K562 (cell line): ENCODE results near the gene TOM1. TPM values are rescaled to one million over a fixed set of nuclear protein-coding genes. Genes with fewer than 3 reads are reported as not detected.

Experiments
- ATF1 ChIP-seq, 2 experiments: fragments of 450-650 bp in 1 of 2; IDR thresholded peaks; 2 replicates each; pipeline ENCODE4 v1.6.1; 2016; ENCODE audit warnings: missing compliant biosample characterization in 1 of 2, missing genetic modification characterization in 1 of 2
- ESRRB ChIP-seq: fragments of 250-450 bp; sonication (Bioruptor Pico); IDR thresholded peaks from 2 replicates; pipeline ENCODE4 v1.5.0; 2020; ENCODE audit warnings: mild to moderate bottlenecking, moderate library complexity, borderline replicate concordance
- ETV6 ChIP-seq, 3 experiments: fragments of 150-350 bp in 1 of 3; sonication (generic) in 1 of 3; formaldehyde crosslinking in 1 of 3; IDR thresholded peaks; 2 replicates each; pipeline versions ENCODE4 v1.6.1 to v1.8.0; 2014 to 2022; ENCODE audit warnings: borderline replicate concordance in 2 of 3, low read depth in 2 of 3, antibody characterized with exemption in 1 of 3, low read length in 1 of 3, mild to moderate bottlenecking in 1 of 3, missing genetic modification reagents in 1 of 3
- HIVEP1 ChIP-seq: fragments of 250-450 bp; sonication (Bioruptor Pico); IDR thresholded peaks from 2 replicates; pipeline ENCODE4 v1.4.0; 2020; ENCODE audit warnings: mild to moderate bottlenecking
- JUN ChIP-seq, 2 experiments: sonication (generic) in 1 of 2; formaldehyde crosslinking in 1 of 2; IDR thresholded peaks; 2 replicates each; pipeline versions ENCODE4 v1.6.1 to v1.8.0; 2012 to 2022; ENCODE audit warnings: borderline replicate concordance in 2 of 2, mild to moderate bottlenecking in 2 of 2, improper control_type of control experiment in 1 of 2, low read depth in 1 of 2, low read length in 1 of 2, missing genetic modification reagents in 1 of 2
- MAFG ChIP-seq: fragments of 450-650 bp; conservative IDR thresholded peaks from 2 replicates; pipeline ENCODE4 v1.6.1; 2016; ENCODE audit warnings: missing genetic modification characterization, missing compliant biosample characterization
- NFYB ChIP-seq: IDR thresholded peaks from 2 replicates; pipeline ENCODE4 v1.6.1; 2011; ENCODE audit warnings: mild to moderate bottlenecking, moderate library complexity; ENCODE audit not compliant: insufficient read length; ENCODE audit errors: extremely low read depth
- NRF1 ChIP-seq, 2 experiments: fragments of 450-650 bp; IDR thresholded peaks in 1 of 2; conservative IDR thresholded peaks in 1 of 2; 2 replicates each; pipeline ENCODE4 v1.6.1; 2014; ENCODE audit warnings: mild to moderate bottlenecking in 2 of 2
- PCBP1 ChIP-seq: fragments of 200-400 bp; formaldehyde crosslinking; IDR thresholded peaks from 2 replicates; pipeline ENCODE4 v1.6.1; 2018; ENCODE audit warnings: mild to moderate bottlenecking, low read depth, low read length; ENCODE audit not compliant: poor library complexity, severe bottlenecking
- POLR2A ChIP-seq: fragments of 450-650 bp; conservative IDR thresholded peaks from 2 replicates; pipeline ENCODE4 v1.6.1; 2016
- RAD51 ChIP-seq: fragments of 450-650 bp; IDR thresholded peaks from 2 replicates; pipeline ENCODE4 v1.7.1; 2016; ENCODE audit warnings: low read depth, mild to moderate bottlenecking, borderline replicate concordance
- SIX5 ChIP-seq, 2 experiments: IDR thresholded peaks; 2 replicates each; pipeline ENCODE4 v1.6.1; 2011; ENCODE audit warnings: low read length in 2 of 2, borderline replicate concordance in 1 of 2, low read depth in 1 of 2, mild to moderate bottlenecking in 1 of 2, moderate library complexity in 1 of 2; ENCODE audit not compliant: insufficient read depth in 1 of 2
- SMAD2 ChIP-seq: fragments of 150-350 bp; IDR thresholded peaks from 2 replicates; pipeline ENCODE4 v1.6.1; 2014; ENCODE audit warnings: low read depth, mild to moderate bottlenecking, low read length
- SMAD4 ChIP-seq: fragments of 250-450 bp; sonication (Bioruptor Pico); conservative IDR thresholded peaks from 2 replicates; pipeline ENCODE4 v1.8.0; 2021; ENCODE audit warnings: inconsistent platforms, mild to moderate bottlenecking, moderate library complexity
- XRCC5 ChIP-seq: fragments of 200-400 bp; formaldehyde crosslinking; IDR thresholded peaks from 2 replicates; pipeline ENCODE4 v1.6.1; 2017; ENCODE audit warnings: low read depth, mild to moderate bottlenecking, low read length
- ZBTB7A ChIP-seq: IDR thresholded peaks from 2 replicates; pipeline ENCODE4 v1.6.1; 2011; ENCODE audit warnings: low read depth, mild to moderate bottlenecking, low read length, moderate library complexity, borderline replicate concordance; ENCODE audit not compliant: control insufficient read depth
- polyA plus RNA-seq, 8 experiments: library from polyadenylated mRNA; depleted of rRNA in 4 of 8; stranded (reverse) in 5 of 8; unstranded in 3 of 8; fragments of >200 nt; fragmentation: Nextera tagmentation in 2 of 8; fragmentation: Illumina TruSeq in 1 of 8; extraction: Ambion mirVana in 2 of 8; extraction: Trizol in 1 of 8; gene quantifications; 2 replicates each; pipeline versions ENCODE4 v1.2.1 to v1.2.3, GENCODE V29; 2011 to 2014; ENCODE audit warnings: inconsistent platforms in 1 of 8, missing spikeins in 1 of 8
- total RNA-seq, 7 experiments: library from RNA; depleted of rRNA in 6 of 7; stranded (reverse); fragments of >200 nt in 6 of 7; fragmentation: Illumina TruSeq in 2 of 7; extraction: Trizol in 2 of 7; gene quantifications; 2 replicates each; pipeline versions ENCODE4 v1.2.1 to v1.2.3, GENCODE V29; 2011 to 2021; ENCODE audit warnings: low replicate concordance in 1 of 7
- TF ChIP-seq, protein P1 (sequence below): fragments of 200-800 bp; sonication (Bioruptor generic); IDR thresholded peaks from 2 replicates; pipeline ENCODE4 v1.6.1; 2017; ENCODE audit warnings: missing genetic modification characterization, missing compliant biosample characterization
- TF ChIP-seq, protein P2 (sequence below), 2 experiments: IDR thresholded peaks in 1 of 2; conservative IDR thresholded peaks in 1 of 2; 2 replicates each; pipeline ENCODE4 v1.6.1; 2016; ENCODE audit warnings: low read depth in 2 of 2, mild to moderate bottlenecking in 1 of 2, missing compliant biosample characterization in 1 of 2, missing genetic modification characterization in 1 of 2, moderate library complexity in 1 of 2
- TF ChIP-seq, protein P3 (sequence below), 3 experiments: fragments of 200-800 bp in 1 of 3; sonication (Bioruptor generic) in 1 of 3; sonication (generic) in 1 of 3; formaldehyde crosslinking in 1 of 3; IDR thresholded peaks; 2 replicates each; pipeline versions ENCODE4 v1.6.1 to v1.8.0; 2016 to 2022; ENCODE audit warnings: mild to moderate bottlenecking in 2 of 3, missing compliant biosample characterization in 2 of 3, missing genetic modification characterization in 2 of 3, missing genetic modification reagents in 1 of 3

The TOM1 gene
- total and polyA plus RNA-seq, 9 of the 15 experiments (the other 6 are each of a cell fraction or from before 2014, with no cell fraction given): 0.64 to 20.6 (median 12.0) TPM

DNA sequence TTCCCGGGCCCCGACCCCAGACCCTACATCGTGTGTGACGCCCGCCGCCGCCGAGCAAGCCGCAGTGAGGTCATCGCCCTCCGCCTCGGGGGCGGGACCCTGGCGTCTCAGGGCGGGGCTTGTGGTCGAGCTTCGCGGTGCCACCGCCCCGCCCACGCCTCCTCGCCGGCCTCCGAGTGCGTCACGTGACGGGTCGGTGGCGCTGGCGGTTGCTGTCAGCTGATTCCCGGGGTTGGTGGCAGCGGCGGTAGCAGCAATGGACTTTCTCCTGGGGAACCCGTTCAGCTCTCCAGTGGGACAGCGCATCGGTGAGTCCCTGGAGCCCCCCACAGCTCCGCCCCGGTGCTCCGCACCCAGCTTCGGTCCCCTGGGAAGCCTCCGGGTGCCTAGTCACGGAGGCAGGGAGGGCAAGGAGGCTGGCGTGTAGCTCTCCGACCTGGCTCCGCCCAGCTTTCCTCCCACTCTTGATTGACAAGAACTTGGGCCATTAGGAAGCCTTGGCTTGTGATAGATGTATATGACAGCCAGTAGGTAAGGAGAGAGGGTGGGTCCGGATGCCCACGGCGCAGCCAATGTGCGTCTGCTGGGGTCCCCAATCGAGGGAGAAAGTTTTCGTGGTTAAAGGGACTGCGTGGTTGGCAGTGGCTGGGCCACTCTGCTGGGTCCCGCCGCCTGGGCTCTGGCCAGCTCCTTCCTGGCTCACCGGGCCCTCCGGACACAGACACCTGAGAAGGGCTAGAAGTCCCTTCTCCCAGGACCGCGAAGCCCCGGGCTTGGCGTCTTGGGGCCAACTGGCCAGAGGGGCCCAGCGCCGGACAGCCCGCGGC, at the start of gene TOM1 (continued):
- TF ChIP-seq, protein P1, sequence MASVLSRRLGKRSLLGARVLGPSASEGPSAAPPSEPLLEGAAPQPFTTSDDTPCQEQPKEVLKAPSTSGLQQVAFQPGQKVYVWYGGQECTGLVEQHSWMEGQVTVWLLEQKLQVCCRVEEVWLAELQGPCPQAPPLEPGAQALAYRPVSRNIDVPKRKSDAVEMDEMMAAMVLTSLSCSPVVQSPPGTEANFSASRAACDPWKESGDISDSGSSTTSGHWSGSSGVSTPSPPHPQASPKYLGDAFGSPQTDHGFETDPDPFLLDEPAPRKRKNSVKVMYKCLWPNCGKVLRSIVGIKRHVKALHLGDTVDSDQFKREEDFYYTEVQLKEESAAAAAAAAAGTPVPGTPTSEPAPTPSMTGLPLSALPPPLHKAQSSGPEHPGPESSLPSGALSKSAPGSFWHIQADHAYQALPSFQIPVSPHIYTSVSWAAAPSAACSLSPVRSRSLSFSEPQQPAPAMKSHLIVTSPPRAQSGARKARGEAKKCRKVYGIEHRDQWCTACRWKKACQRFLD (CRISPR knock-in tag): peak; percentile 65; the same call in 1 of the 2 replicates
- TF ChIP-seq, protein P2, sequence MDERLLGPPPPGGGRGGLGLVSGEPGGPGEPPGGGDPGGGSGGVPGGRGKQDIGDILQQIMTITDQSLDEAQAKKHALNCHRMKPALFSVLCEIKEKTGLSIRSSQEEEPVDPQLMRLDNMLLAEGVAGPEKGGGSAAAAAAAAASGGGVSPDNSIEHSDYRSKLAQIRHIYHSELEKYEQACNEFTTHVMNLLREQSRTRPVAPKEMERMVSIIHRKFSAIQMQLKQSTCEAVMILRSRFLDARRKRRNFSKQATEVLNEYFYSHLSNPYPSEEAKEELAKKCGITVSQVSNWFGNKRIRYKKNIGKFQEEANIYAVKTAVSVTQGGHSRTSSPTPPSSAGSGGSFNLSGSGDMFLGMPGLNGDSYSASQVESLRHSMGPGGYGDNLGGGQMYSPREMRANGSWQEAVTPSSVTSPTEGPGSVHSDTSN (CRISPR knock-in tag; IDR thresholded peaks at IDR 0.05; ENCODE audit: low read depth): peak; percentile 74
- TF ChIP-seq, protein P2 (tag; conservative IDR thresholded peaks at IDR 0.05; ENCODE audit: low read depth): peak; percentile 99
- TF ChIP-seq PCBP1: peak; percentile 72
- TF ChIP-seq HIVEP1 (CRISPR knock-in tag): no peak
- TF ChIP-seq SMAD2: no peak
- TF ChIP-seq, protein P3, sequence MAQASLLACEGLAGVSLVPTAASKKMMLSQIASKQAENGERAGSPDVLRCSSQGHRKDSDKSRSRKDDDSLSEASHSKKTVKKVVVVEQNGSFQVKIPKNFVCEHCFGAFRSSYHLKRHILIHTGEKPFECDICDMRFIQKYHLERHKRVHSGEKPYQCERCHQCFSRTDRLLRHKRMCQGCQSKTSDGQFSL (CRISPR knock-in tag; IDR thresholded peaks at IDR 0.05): no peak
- TF ChIP-seq, protein P3 (tag; IDR thresholded peaks at IDR 0.05): no peak
- TF ChIP-seq ATF1 (CRISPR knock-in tag; IDR thresholded peaks at IDR 0.05): no peak; the same call in 1 of the 2 replicates
- TF ChIP-seq ATF1 (tag; IDR thresholded peaks at IDR 0.05): peak; percentile 89
- TF ChIP-seq ZBTB7A: peak; percentile 39; the same call in 1 of the 2 replicates
- TF ChIP-seq MAFG: 0 out of 2 replicates have a peak, but pooled peaks have one; percentile 15
- peak; percentile 45 to 68; a peak in 3 of 4 replicates for TF ChIP-seq NRF1 (conservative IDR thresholded peaks at IDR 0.05 in 1 of 2, IDR thresholded peaks at IDR 0.05 in 1 of 2)
- peak; percentile 99 for TF ChIP-seq RAD51
- 0 out of 2 replicates have a peak, but pooled peaks have one; percentile 29 for TF ChIP-seq JUN (IDR thresholded peaks at IDR 0.05; ENCODE audit: borderline replicate concordance, low read depth, low read length)
- TF ChIP-seq JUN (CRISPR knock-in tag; IDR thresholded peaks at IDR 0.05; ENCODE audit: borderline replicate concordance): no peak
- TF ChIP-seq ESRRB (CRISPR knock-in tag): no peak
- TF ChIP-seq SMAD4: peak; percentile 59
- TF ChIP-seq NFYB: peak; percentile 99
- no peak for TF ChIP-seq SIX5 (IDR thresholded peaks at IDR 0.05; ENCODE audit: borderline replicate concordance in 1 of 2, insufficient read depth in 1 of 2, low read depth in 1 of 2, low read length in 2 of 2)
- TF ChIP-seq XRCC5: no peak
- TF ChIP-seq ETV6 (IDR thresholded peaks at IDR 0.05; ENCODE audit: borderline replicate concordance in 1 of 2, low read depth in 2 of 2, low read length in 1 of 2): no peak
- no peak for TF ChIP-seq ETV6 (CRISPR knock-in tag; IDR thresholded peaks at IDR 0.05; ENCODE audit: borderline replicate concordance)
- TF ChIP-seq POLR2A: peak; percentile 73
